Measurements from ENCODE around the gene LGALS3. TPM values are rescaled to one million over a fixed set of nuclear protein-coding genes. Genes with fewer than 3 reads are reported as not detected.

LGALS3 gene
- total RNA-seq, 4 donors from 2014 or later = 234 to 565 (median 415) TPM

- H3K4me1 ChIP-seq = peaks cover 28 to 68% (median 51%) of the 10 kb centered on the region in 3 donors
- no peaks in the 10 kb centered on the region for H3K36me3 ChIP-seq
- intact Hi-C loops (cut with DNase I) = no loop called here
- no peak for DNase-seq
- WGBS, 2 donors = 27 to 33% methylated on average over 4 to 7 of the region's 7 CpGs
- TF ChIP-seq, protein P1, sequence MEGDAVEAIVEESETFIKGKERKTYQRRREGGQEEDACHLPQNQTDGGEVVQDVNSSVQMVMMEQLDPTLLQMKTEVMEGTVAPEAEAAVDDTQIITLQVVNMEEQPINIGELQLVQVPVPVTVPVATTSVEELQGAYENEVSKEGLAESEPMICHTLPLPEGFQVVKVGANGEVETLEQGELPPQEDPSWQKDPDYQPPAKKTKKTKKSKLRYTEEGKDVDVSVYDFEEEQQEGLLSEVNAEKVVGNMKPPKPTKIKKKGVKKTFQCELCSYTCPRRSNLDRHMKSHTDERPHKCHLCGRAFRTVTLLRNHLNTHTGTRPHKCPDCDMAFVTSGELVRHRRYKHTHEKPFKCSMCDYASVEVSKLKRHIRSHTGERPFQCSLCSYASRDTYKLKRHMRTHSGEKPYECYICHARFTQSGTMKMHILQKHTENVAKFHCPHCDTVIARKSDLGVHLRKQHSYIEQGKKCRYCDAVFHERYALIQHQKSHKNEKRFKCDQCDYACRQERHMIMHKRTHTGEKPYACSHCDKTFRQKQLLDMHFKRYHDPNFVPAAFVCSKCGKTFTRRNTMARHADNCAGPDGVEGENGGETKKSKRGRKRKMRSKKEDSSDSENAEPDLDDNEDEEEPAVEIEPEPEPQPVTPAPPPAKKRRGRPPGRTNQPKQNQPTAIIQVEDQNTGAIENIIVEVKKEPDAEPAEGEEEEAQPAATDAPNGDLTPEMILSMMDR (IDR thresholded peaks at IDR 0.05) = no peak
- H3K27me3 ChIP-seq = no peaks in the 10 kb centered on the region
- no peaks in the 10 kb centered on the region for H3K9me3 ChIP-seq
- H3K27ac ChIP-seq = peak overlapping the region; percentile 68 to 86 (median 74)
- H3K4me3 ChIP-seq = no peak overlapping the region
Measured at GRCh38 chr14:55117803-55118441, 11.1 kb upstream of the LGALS3 start.

- no peak overlapping the region for H3K4me3 ChIP-seq
- peak overlapping the region; percentile 68 to 86 (median 74) for H3K27ac ChIP-seq
- H3K36me3 ChIP-seq = no peaks in the 10 kb centered on the region
- no peak for DNase-seq
- 40 to 45% methylated on average over 3 of the region's 3 CpGs for WGBS, 2 donors
- H3K27me3 ChIP-seq = no peaks in the 10 kb centered on the region
- intact Hi-C loops (cut with DNase I) = no loop called here
- H3K9me3 ChIP-seq = no peaks in the 10 kb centered on the region
- peaks cover 34 to 77% (median 57%) of the 10 kb centered on the region in 3 donors for H3K4me1 ChIP-seq
- TF ChIP-seq, protein P1 (IDR thresholded peaks at IDR 0.05) = no peak
- TF ChIP-seq POLR2A (IDR thresholded peaks at IDR 0.05) = no peak
Measured at GRCh38 chr14:55118761-55119160, 10.3 kb upstream of the LGALS3 start.

DNA sequence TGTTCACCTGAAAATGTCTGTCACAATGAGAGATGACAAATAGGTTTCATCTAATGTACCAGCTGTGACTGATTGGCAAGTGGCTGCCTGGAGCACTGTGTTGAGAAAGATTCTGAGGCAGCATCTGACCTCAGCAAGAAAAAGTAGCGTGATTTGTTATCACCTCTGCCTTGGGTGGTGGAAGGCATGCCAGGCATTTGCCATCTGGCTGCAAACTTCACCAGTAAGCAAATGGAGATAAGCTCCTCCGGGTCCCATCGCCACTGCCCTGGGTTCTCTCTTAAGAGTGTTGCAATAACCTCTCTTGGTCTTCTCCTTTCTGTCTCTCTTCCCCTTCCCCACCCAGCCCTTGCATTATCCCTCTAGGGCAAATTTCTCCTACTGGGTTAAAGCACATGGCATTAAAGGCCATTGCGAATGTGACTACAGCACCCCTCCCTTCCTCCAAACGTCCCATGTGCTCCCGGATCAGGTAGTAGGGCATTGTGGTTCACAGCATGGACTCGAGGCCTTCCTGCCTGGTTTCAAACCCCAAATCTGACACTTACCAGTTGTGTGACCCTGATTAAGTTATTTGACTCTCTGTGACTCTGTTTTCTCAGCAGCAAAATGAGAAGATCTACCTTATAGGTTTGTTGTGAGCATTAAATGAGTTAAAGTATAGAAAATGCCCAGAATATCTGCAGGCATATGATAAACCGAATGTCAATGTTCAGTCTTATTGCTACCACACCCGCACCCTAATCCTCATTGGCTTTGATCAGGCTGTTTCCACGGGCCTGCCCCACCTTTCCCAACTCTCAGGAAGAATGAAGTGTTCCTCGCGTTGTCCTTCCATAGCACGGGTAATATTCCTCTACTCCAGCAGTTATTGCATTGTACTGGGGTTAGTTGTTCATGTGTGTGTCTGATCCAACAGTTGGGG, 8.2 kb upstream of the LGALS3 start:
- WGBS, 2 donors = 51 to 66% methylated on average over 13 of the region's 13 CpGs
- no peak for DNase-seq
- H3K27me3 ChIP-seq = no peaks in the 10 kb centered on the region
- peak overlapping the region; percentile 74 to 86 (median 78) for H3K27ac ChIP-seq
- intact Hi-C loops (cut with DNase I) = no loop called here
- H3K9me3 ChIP-seq = no peaks in the 10 kb centered on the region
- peaks cover 43 to 97% (median 68%) of the 10 kb centered on the region in 3 donors for H3K4me1 ChIP-seq
- H3K4me3 ChIP-seq = no peak overlapping the region
- no peak for TF ChIP-seq POLR2A (IDR thresholded peaks at IDR 0.05)
- TF ChIP-seq, protein P1 (IDR thresholded peaks at IDR 0.05) = no peak
- no peaks in the 10 kb centered on the region for H3K36me3 ChIP-seq

- no peaks in the 10 kb centered on the region for H3K36me3 ChIP-seq
- DNase-seq = no peak
- H3K4me1 ChIP-seq = peaks cover 46 to 97% (median 76%) of the 10 kb centered on the region in 3 donors
- TF ChIP-seq, protein P1 (IDR thresholded peaks at IDR 0.05) = no peak
- no peak for TF ChIP-seq POLR2A (IDR thresholded peaks at IDR 0.05)
- no peaks in the 10 kb centered on the region for H3K27me3 ChIP-seq
- 81 to 87% methylated on average over 7 to 9 of the region's 9 CpGs for WGBS, 2 donors
- H3K9me3 ChIP-seq = no peaks in the 10 kb centered on the region
- no peak overlapping the region for H3K4me3 ChIP-seq
- H3K27ac ChIP-seq = peak overlapping the region; percentile 75 to 86 (median 78)
- intact Hi-C loops (cut with DNase I) = no loop called here
Measured at GRCh38 chr14:55121628-55122439, 7.2 kb upstream of the LGALS3 start.

Measured in esophagus squamous epithelium (tissue), 5 donors.